Chondrocyte (in vitro differentiated cells): ENCODE measurements around the gene RPL13. TPM values are rescaled to one million over a fixed set of nuclear protein-coding genes. Genes with fewer than 3 reads are reported as not detected.
"Not testable (repeated sequence)": the region's sequence is repeated elsewhere in the genome, so short reads cannot be mapped to it uniquely, and the experiment has no call there.

ENCODE experiments used
- DNase-seq: peaks from one replicate; pipeline ENCODE4 v3.0.0; 2021; ENCODE audit warnings: mixed read lengths, low spot score
- H3K27ac Mint-ChIP-seq: one replicate; pipeline ENCODE4 v1.8.0; 2021; ENCODE audit warnings: mild to moderate bottlenecking, moderate library complexity, mixed read lengths; ENCODE audit not compliant: unreplicated experiment
- H3K27me3 Mint-ChIP-seq: 2 replicates; pipeline ENCODE4 v1.8.0; 2021; ENCODE audit warnings: low read depth, mixed read lengths
- H3K36me3 Mint-ChIP-seq: 2 replicates; pipeline ENCODE4 v1.8.0; 2021; ENCODE audit warnings: low read depth, mixed read lengths
- H3K4me1 Mint-ChIP-seq: 2 replicates; pipeline ENCODE4 v1.8.0; 2021; ENCODE audit warnings: low read depth, mild to moderate bottlenecking, mixed read lengths
- H3K4me3 Mint-ChIP-seq: one replicate; pipeline ENCODE4 v1.8.0; 2021; ENCODE audit warnings: mild to moderate bottlenecking, moderate library complexity, mixed read lengths; ENCODE audit not compliant: unreplicated experiment
- H3K9me3 Mint-ChIP-seq: 2 replicates; pipeline ENCODE4 v1.8.0; 2021; ENCODE audit warnings: low read depth, mixed read lengths
- total RNA-seq: library from RNA; stranded (reverse); gene quantifications from 3 replicates; pipeline ENCODE4 v1.2.1, GENCODE V29; 2021
- TF ChIP-seq, protein P1 (sequence below): fragments of 200-600 bp; sonication (generic); IDR thresholded peaks from 2 replicates; pipeline ENCODE4 v1.5.0; 2021; ENCODE audit warnings: antibody characterized with exemption, mild to moderate bottlenecking, moderate library complexity

RPL13 gene
- total RNA-seq, 1 donor from 2014 or later, result 1,149 TPM

DNA sequence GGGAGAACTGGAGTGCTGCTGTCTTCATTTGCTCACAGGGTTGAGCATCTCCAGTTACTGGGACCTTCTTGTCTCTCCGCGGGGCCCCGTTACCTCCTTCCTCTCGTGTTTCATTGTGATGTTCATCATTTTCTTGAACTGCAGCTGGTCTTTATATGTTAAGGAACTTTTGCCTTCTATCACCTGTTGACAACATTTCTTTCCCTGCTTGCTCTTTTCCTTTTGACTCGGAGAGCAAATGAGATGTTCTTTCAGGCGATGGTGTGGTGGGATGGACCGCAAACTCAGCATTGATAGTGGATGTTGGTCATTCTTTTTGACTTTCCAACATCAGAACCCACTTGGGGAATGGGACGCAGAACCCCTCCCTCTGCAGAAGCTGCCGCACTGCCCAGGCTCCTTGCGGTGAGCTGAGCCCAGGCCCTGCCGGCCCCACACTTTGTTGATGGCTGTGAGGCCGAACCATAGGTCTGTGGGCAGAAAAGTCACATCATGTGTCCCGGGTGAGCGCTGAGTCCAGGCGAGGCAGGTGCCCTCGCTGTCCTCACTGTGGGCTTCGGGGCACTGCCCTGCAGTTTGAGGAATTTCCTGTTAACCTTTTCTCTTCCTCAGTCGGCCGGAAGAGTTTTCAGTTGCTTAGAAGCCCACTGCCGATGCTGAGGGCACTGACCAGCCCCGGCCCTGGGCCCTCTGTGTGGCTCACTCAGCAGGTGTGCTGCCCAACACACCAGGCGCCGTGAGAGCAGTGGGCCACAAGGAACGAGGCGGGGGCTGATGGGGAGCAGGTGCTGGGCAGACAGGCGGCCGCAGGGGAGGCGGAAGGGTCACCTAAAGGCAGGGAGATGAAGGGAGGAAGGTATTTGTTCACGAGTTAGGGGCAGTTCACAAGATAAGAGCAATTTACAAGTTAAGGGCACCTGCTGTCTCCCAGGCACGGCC is 7.4 kb downstream of the RPL13 start:
- Mint-ChIP-seq H3K4me3 (no peak overlapping the region), H3K4me1 (peaks cover 38% of the 10 kb centered on the region), H3K27me3 (no peaks in the 10 kb centered on the region), H3K36me3 (peaks cover 15% of the 10 kb centered on the region), H3K27ac (no peak overlapping the region), H3K9me3 (no peaks in the 10 kb centered on the region)
- TF ChIP-seq, protein P1, sequence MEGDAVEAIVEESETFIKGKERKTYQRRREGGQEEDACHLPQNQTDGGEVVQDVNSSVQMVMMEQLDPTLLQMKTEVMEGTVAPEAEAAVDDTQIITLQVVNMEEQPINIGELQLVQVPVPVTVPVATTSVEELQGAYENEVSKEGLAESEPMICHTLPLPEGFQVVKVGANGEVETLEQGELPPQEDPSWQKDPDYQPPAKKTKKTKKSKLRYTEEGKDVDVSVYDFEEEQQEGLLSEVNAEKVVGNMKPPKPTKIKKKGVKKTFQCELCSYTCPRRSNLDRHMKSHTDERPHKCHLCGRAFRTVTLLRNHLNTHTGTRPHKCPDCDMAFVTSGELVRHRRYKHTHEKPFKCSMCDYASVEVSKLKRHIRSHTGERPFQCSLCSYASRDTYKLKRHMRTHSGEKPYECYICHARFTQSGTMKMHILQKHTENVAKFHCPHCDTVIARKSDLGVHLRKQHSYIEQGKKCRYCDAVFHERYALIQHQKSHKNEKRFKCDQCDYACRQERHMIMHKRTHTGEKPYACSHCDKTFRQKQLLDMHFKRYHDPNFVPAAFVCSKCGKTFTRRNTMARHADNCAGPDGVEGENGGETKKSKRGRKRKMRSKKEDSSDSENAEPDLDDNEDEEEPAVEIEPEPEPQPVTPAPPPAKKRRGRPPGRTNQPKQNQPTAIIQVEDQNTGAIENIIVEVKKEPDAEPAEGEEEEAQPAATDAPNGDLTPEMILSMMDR, result no peak
- DNase-seq, result no peak

DNA sequence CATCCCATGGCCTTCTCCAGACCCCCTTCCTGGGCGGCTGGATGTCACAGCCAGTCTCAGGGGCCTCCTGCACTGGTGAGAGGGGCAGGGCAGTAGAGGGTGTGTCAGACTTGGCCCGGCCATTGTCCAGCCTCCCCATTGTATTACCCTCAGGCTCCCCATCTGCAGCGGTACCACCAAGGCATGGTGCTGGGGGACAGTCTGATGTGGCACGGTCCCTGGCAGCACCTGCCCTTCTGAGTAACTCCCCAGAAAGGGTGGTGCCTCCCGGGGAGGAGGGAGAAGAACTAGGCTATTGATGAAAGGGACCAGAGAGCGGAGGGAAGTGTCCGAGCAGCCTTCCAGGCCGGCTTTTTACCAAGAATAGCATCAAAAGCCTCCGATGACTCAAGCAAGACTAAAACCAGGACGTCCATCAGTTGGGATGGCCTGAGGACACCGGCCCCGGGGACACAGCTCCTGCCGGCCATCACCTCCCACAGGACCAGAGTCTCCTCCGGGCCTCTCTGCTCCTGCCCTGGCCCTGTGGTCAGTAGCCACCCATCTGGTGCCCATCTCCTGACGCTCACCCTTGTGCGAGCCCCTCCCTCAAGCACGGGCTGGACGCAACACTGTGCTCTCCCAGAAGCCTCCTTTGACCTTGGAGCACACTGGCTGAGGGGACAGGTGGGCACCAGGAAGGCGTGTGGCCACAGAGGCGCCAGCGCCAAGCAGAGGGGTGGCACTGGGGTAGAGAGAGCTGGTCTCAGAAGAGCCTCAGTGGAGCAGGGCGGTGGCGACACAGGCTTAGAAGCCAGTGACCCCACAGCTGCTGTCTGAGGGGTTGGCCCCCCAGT is 9.2 kb downstream of the RPL13 start:
- Mint-ChIP-seq H3K27ac (no peak overlapping the region), H3K9me3 (no peaks in the 10 kb centered on the region), H3K4me1 (peaks cover 36% of the 10 kb centered on the region), H3K4me3 (no peak overlapping the region), H3K27me3 (no peaks in the 10 kb centered on the region), H3K36me3 (peaks cover 3% of the 10 kb centered on the region)
- TF ChIP-seq, protein P1, result no peak
- no peak for DNase-seq

- H3K4me3 Mint-ChIP-seq, result no peak overlapping the region
- H3K27ac Mint-ChIP-seq, result no peak overlapping the region
- H3K36me3 Mint-ChIP-seq, result no peaks in the 10 kb centered on the region
- DNase-seq, result no peak
- no peaks in the 10 kb centered on the region for H3K27me3 Mint-ChIP-seq
- H3K9me3 Mint-ChIP-seq, result no peaks in the 10 kb centered on the region
- TF ChIP-seq, protein P1, result no peak
- peaks cover 30% of the 10 kb centered on the region for H3K4me1 Mint-ChIP-seq
These were observed 10.0 kb downstream of the RPL13 start for GRCh38 chr16:89570342-89570923.

DNA sequence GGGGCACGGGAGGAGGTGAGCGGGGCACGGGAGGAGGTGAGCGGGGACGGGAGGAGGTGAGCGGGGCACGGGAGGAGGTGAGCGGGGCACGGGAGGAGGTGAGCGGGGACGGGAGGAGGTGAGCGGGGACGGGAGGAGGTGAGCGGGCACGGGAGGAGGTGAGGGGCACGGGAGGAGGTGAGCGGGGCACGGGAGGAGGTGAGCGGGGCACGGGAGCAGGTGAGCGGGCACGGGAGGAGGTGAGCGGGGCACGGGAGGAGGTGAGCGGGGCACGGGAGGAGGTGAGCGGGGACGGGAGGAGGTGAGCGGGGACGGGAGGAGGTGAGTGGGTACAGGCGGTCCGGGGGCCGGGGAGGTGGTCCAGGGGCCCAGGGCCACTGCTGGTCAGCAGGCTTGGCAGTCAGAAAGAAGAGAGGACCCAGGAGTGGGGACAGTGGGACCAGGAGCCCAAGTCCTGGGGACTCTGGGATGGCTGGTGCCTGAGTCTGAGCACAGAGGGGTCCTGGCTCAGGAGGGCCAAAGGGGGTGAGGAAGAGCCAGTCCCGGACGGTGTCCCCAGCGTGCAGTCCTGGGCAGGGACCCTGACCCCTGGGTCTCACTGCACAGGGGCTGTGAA is 10.6 kb downstream of the RPL13 start:
- H3K36me3 Mint-ChIP-seq, H3K27ac Mint-ChIP-seq, DNase-seq, H3K9me3 Mint-ChIP-seq, H3K27me3 Mint-ChIP-seq, H3K4me3 Mint-ChIP-seq: not testable (repeated sequence)
- H3K4me1 Mint-ChIP-seq, result peaks cover 24% of the 10 kb centered on the region

- Mint-ChIP-seq H3K27me3 (no peaks in the 10 kb centered on the region), H3K4me1 (peaks cover 20% of the 10 kb centered on the region), H3K27ac (no peak overlapping the region), H3K4me3 (no peak overlapping the region), H3K36me3 (no peaks in the 10 kb centered on the region), H3K9me3 (no peaks in the 10 kb centered on the region)
- DNase-seq, result no peak
- TF ChIP-seq, protein P1, result no peak
These were observed 11.2 kb downstream of the RPL13 start for GRCh38 chr16:89571636-89572035.
